Activated CD4-positive, alpha-beta T cell treated with anti-CD3 and anti-CD28 coated beads for 36 hours (primary cell): Measurements from ENCODE around the gene MGAT5. TPM values are rescaled to one million over a fixed set of nuclear protein-coding genes. Genes with fewer than 3 reads are reported as not detected.

Experiments
- ATAC-seq: fragments of 200-7000 bp; cut with Tn5 transposase; one replicate; pipeline ENCODE4 v1.10.0; 2021; ENCODE audit warnings: mild to moderate bottlenecking, moderate library complexity
- CTCF ChIA-PET: fragments of 350-600 bp; sonication (Branson Sonifier 250); formaldehyde crosslinking; loops from one replicate; lab custom pipeline; 2021; ENCODE audit warnings: antibody characterized with exemption; lab: Charles Lee
- POLR2A ChIA-PET: fragments of 350-600 bp; sonication (Branson Sonifier 250); formaldehyde crosslinking; loops from one replicate; lab custom pipeline; 2021; ENCODE audit warnings: antibody characterized with exemption, inconsistent platforms; lab: Charles Lee
- DNase-seq: peaks from one replicate; pipeline ENCODE4 v3.0.0-alpha.2; 2020
- H3K27ac Mint-ChIP-seq: one replicate; pipeline ENCODE4 v1.8.0; 2021; ENCODE audit warnings: mixed read lengths
- H3K27me3 Mint-ChIP-seq: one replicate; pipeline ENCODE4 v1.8.0; 2021; ENCODE audit warnings: mixed read lengths
- H3K36me3 Mint-ChIP-seq: one replicate; pipeline ENCODE4 v1.8.0; 2021; ENCODE audit warnings: low read depth, mixed read lengths
- H3K4me1 Mint-ChIP-seq: one replicate; pipeline ENCODE4 v1.8.0; 2021; ENCODE audit warnings: mixed read lengths
- H3K4me3 Mint-ChIP-seq: one replicate; pipeline ENCODE4 v1.8.0; 2021; ENCODE audit warnings: mild to moderate bottlenecking, moderate library complexity, mixed read lengths
- H3K9me3 Mint-ChIP-seq: one replicate; pipeline ENCODE4 v1.8.0; 2021; ENCODE audit warnings: low read depth, mixed read lengths
- intact Hi-C, 2 experiments: fragments of 100-400 bp; cut with DNase I in 1 of 2; cut with micrococcal nuclease in 1 of 2; formaldehyde crosslinking; loops; one replicate each; pipeline versions ENCODE4 v1.14.2 to v1.15.1; 2022 to 2024; cut with DNase I, micrococcal nuclease
- total RNA-seq, 2 experiments: library from RNA; stranded (reverse); gene quantifications; one replicate each; pipeline ENCODE4 v1.2.3, GENCODE V29; 2021

The MGAT5 gene
- total RNA-seq, 2 experiments from 2014 or later, result 22.2 to 25.7 TPM

DNA sequence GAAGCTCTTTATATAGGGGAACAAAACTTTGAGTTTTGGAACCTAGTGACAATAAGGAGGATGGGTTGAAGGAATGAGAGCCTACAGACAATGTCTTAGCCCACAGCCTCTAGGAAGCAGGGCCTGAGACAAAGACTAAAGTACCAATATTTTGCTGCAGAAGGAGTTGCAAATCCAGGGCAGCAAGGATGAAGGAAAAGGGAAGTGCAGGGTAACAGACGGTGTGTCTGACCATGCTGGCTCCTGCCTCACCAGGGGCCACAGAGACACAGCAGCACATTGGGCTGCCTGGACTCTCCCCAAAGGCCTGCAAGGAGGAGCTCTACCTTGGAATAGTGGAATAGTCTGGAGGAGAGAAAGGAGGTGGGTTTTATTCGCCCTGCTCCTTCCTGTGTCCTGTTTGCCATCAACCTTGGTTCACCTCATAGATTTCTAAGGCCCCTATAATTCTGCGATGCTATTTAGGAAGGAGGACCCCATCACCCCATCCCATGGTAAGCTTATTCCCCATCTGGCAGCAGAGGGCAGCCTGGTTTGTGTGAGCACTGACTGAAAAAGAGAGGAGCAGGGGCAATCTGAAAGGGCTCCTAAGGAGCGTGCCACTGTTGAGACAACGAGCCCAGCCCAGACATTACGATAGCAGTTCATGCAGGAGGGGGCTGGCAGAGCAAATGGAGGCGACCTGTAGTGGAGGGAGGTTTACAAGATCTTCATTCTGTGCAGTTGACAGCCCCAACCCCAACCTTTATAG lies 143.4 kb downstream of the MGAT5 start:
- H3K27me3 Mint-ChIP-seq, result no peaks in the 10 kb centered on the region
- no peaks in the 10 kb centered on the region for H3K36me3 Mint-ChIP-seq
- intact Hi-C loops, result no loop called here
- POLR2A ChIA-PET, result no interaction called here
- H3K27ac Mint-ChIP-seq, result no peak overlapping the region
- CTCF ChIA-PET, result interaction anchor here (2.1 kb wide), 1 partner anchor 14 kb away, joined by 9 read pairs; no protein-coding TSS in a partner anchor
- H3K9me3 Mint-ChIP-seq, result no peaks in the 10 kb centered on the region
- no peak for ATAC-seq
- no peak overlapping the region for H3K4me3 Mint-ChIP-seq
- H3K4me1 Mint-ChIP-seq, result peaks cover 1% of the 10 kb centered on the region
- no peak for DNase-seq

DNA sequence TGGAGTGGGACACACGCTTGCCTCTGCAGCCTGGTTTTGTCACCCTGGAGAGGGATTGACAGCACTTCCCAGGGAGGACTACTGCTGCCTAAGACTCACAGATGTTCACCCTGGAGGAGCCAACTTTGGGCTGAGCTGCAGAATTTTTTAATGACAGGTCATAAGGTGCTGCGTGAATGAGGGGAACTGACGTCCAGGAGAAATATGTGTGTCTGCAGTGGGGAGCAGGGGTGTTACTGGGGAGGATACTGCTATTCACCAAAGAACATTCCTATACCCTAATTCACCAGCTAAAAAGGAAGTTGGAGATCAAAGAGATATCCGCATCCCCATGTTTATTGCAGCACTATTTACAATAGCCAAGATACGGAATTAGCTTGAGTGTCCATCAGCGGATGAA lies 144.4 kb downstream of the MGAT5 start:
- H3K4me3 Mint-ChIP-seq, result no peak overlapping the region
- ChIA-PET CTCF (interaction anchor here (0.7 to 1.4 kb wide), 3 partner anchors 13 to 292 kb away, joined by 3 read pairs; no protein-coding TSS in a partner anchor), POLR2A (no interaction called here)
- H3K27me3 Mint-ChIP-seq, result no peaks in the 10 kb centered on the region
- H3K4me1 Mint-ChIP-seq, result no peaks in the 10 kb centered on the region
- H3K36me3 Mint-ChIP-seq, result no peaks in the 10 kb centered on the region
- no peak overlapping the region for H3K27ac Mint-ChIP-seq
- intact Hi-C loops, result no loop called here
- no peak for DNase-seq
- ATAC-seq, result no peak
- no peaks in the 10 kb centered on the region for H3K9me3 Mint-ChIP-seq

DNA sequence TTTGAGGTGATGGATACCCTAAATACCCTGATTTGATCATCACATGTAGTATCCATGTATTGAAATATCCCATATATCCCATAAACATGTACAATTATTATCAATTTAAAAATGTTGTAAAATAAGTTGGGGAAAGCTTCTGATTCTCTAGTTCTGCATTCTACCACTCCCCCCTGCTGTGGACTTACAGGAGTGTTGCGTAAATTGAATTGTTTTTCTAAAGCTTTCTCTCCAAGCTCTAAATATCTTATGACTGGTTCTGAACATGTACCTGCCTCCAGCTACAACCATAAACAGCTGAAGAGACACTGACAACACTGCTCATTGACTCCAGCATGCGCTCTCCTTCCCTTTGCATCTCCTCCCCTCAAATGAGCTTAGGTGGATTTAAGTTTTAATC lies 145.2 kb downstream of the MGAT5 start:
- DNase-seq (no peak), ATAC-seq (no peak)
- ChIA-PET POLR2A (no interaction called here), CTCF (interaction anchor here (0.6 to 1.4 kb wide), 4 partner anchors 13 to 293 kb away, joined by 3 to 4 read pairs (median 4); no protein-coding TSS in a partner anchor)
- H3K36me3 Mint-ChIP-seq, result peaks cover 4% of the 10 kb centered on the region
- H3K9me3 Mint-ChIP-seq, result no peaks in the 10 kb centered on the region
- no peaks in the 10 kb centered on the region for H3K4me1 Mint-ChIP-seq
- intact Hi-C loops, result no loop called here
- no peak overlapping the region for H3K27ac Mint-ChIP-seq
- H3K27me3 Mint-ChIP-seq, result no peaks in the 10 kb centered on the region
- H3K4me3 Mint-ChIP-seq, result no peak overlapping the region

DNA sequence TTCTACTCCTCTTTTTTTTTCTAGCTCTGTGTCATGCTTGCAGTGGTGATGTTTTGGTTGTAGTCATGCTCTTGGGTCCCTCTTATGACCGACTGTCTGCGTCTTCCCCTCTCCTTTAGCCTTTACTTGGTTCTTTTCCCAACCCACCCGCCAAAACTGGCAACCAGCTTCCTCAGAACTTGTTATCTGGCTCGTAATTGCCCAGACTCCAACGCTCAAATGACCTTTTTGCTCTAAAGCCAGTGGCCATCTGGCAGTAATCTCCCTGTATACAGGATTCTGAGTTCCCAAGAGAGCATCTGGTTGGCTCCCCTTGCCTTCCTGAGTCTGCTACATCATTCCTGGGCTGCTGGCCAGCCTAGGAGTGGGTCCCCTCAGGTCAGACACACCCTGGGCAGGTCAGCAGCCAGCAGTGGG lies 147.2 kb downstream of the MGAT5 start:
- CTCF ChIA-PET, result no interaction called here

DNA sequence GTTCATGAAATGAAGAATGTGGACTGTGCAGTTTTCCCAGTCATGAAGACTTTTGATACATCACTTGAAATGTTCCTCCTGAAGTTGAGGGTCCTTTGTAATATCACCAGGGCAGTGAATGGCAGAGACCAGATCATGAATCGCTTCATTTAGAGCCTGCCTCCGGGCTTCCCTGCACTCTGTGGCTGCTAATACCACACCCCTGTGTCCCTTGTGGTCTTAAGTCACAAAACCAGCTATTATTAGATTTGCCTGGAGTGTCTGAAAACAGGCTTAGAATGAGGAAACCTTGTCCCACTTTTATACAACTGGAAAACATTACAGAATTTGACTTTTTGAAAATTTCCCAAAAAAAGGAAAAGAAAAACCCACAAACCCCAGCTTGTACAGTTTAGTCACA lies 147.9 kb downstream of the MGAT5 start:
- Mint-ChIP-seq H3K27me3 (no peaks in the 10 kb centered on the region), H3K36me3 (peaks cover 4% of the 10 kb centered on the region), H3K9me3 (no peaks in the 10 kb centered on the region), H3K4me1 (no peaks in the 10 kb centered on the region), H3K4me3 (no peak overlapping the region), H3K27ac (no peak overlapping the region)
- ChIA-PET CTCF (interaction anchor here (1.5 kb wide), 1 partner anchor 9 kb away, joined by 7 read pairs; no protein-coding TSS in a partner anchor), POLR2A (no interaction called here)
- intact Hi-C loops, result no loop called here
- ATAC-seq (no peak), DNase-seq (no peak)

More for the DNA sequence above, 147.2 kb downstream of the MGAT5 start:
- intact Hi-C loops, result no loop called here
- peaks cover 4% of the 10 kb centered on the region for H3K36me3 Mint-ChIP-seq
- POLR2A ChIA-PET, result no interaction called here
- no peaks in the 10 kb centered on the region for H3K4me1 Mint-ChIP-seq
- ATAC-seq, result no peak
- H3K27me3 Mint-ChIP-seq, result no peaks in the 10 kb centered on the region
- H3K9me3 Mint-ChIP-seq, result no peaks in the 10 kb centered on the region
- no peak overlapping the region for H3K27ac Mint-ChIP-seq
- H3K4me3 Mint-ChIP-seq, result no peak overlapping the region
- DNase-seq, result no peak

DNA sequence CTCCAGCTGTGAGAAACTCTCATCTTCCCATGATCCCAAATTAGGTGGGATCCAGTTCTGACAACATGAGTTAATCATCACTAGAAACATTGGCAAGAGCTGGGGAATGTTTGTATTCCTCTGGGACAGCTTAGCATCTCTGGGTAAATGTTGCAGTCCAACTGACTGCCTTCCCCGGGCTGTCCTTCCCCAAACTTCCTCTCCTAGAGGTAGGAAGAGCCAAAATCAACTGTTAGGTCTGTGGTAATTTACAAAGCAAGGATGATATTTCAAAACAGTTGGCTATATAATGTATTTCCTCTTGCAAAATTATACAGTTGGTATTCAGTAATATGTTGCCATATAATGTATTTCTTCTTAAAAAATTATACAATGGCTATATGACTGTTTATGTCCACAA lies 148.5 kb downstream of the MGAT5 start:
- Mint-ChIP-seq H3K9me3 (no peaks in the 10 kb centered on the region), H3K27me3 (no peaks in the 10 kb centered on the region), H3K36me3 (peaks cover 4% of the 10 kb centered on the region), H3K4me3 (no peak overlapping the region), H3K27ac (no peak overlapping the region), H3K4me1 (peaks cover 5% of the 10 kb centered on the region)
- CTCF ChIA-PET, result interaction anchor here (1.3 to 1.5 kb wide), 2 partner anchors 9 to 284 kb away, joined by 3 to 7 read pairs; no protein-coding TSS in a partner anchor
- DNase-seq (no peak), ATAC-seq (no peak)
- POLR2A ChIA-PET, result no interaction called here
- intact Hi-C loops, result no loop called here

DNA sequence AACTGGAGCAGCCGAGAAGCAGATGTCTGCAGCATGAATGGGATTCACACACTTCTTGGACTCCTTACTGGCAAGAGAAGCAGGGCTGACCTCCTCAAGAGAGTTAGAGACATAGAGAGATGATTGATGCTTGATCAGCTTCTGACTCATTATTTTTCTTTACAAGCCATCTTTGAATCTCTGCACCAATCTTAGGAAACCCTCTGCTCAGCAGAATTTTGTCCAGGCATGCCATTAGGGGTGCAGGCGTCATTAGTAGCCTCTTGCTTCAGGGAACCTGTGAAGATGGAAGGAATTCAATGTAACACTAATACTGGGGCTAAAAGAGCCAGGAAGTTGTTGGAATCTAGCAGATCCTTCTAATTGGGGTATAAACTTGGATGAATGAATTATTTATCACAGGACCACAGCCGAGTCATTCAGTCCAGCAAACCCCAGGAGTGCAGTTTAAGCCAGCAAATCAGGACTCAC lies 151.8 kb downstream of the MGAT5 start:
- ChIA-PET CTCF (interaction anchor here (1.7 kb wide), 1 partner anchor 159 kb away, joined by 4 read pairs; no protein-coding TSS in a partner anchor), POLR2A (no interaction called here)
- no peaks in the 10 kb centered on the region for H3K9me3 Mint-ChIP-seq
- intact Hi-C loops, result no loop called here
- H3K4me1 Mint-ChIP-seq, result peaks cover 30% of the 10 kb centered on the region
- H3K36me3 Mint-ChIP-seq, result peaks cover 4% of the 10 kb centered on the region
- DNase-seq (no peak), ATAC-seq (no peak)
- no peaks in the 10 kb centered on the region for H3K27me3 Mint-ChIP-seq
- H3K4me3 Mint-ChIP-seq, result no peak overlapping the region
- no peak overlapping the region for H3K27ac Mint-ChIP-seq

DNA sequence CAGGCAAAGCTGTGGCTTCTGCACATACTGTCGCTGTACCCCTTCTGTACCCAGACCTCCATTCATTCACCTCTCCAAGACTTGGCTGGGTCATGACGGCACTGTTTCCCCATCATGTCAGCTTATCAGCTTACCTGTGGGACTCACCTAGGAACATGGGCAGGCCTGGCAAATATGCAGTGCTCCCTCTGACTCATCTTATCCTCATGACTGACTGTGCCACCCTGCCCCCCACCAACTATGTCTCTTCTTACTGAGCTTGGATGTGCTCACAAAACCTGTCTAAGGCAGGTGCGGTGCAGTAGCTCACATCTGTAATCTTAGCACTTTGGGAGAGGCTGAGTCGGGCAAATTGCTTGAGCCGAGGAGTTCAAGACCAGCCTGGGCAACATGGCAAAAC lies 152.4 kb downstream of the MGAT5 start:
- Mint-ChIP-seq H3K27ac (no peak overlapping the region), H3K27me3 (no peaks in the 10 kb centered on the region), H3K4me3 (no peak overlapping the region), H3K4me1 (peaks cover 37% of the 10 kb centered on the region), H3K9me3 (no peaks in the 10 kb centered on the region), H3K36me3 (peaks cover 4% of the 10 kb centered on the region)
- ChIA-PET CTCF (interaction anchor here (0.6 to 0.9 kb wide), 3 partner anchors 10 to 65 kb away, joined by 3 read pairs; no protein-coding TSS in a partner anchor), POLR2A (no interaction called here)
- ATAC-seq, result no peak
- no peak for DNase-seq
- intact Hi-C loops, result no loop called here

DNA sequence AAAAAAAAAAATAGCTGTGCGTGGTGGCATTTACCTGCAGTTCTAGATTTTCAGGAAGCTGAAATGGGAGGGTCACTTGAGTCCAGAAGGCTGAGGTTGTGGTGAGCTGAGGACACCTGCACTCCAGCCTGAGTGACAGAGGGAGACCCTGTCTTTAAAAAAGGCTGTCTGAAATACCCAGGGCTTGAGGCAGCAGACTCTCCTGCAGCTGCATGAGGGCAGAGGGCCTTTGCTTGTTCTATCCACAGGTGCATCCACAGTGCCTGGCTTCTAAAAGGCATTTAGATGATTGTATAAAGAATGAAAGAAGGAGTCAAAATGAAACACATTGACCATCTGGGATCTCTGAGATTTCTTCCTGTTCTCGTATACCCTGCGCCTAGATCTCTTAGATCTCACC lies 152.9 kb downstream of the MGAT5 start:
- Mint-ChIP-seq H3K27me3 (no peaks in the 10 kb centered on the region), H3K9me3 (no peaks in the 10 kb centered on the region), H3K27ac (no peak overlapping the region), H3K4me1 (peaks cover 41% of the 10 kb centered on the region), H3K36me3 (peaks cover 4% of the 10 kb centered on the region), H3K4me3 (no peak overlapping the region)
- intact Hi-C loops, result no loop called here
- POLR2A ChIA-PET, result no interaction called here
- CTCF ChIA-PET, result interaction anchor here (0.6 to 0.9 kb wide), 3 partner anchors 10 to 66 kb away, joined by 3 read pairs; no protein-coding TSS in a partner anchor
- ATAC-seq (no peak), DNase-seq (no peak)

DNA sequence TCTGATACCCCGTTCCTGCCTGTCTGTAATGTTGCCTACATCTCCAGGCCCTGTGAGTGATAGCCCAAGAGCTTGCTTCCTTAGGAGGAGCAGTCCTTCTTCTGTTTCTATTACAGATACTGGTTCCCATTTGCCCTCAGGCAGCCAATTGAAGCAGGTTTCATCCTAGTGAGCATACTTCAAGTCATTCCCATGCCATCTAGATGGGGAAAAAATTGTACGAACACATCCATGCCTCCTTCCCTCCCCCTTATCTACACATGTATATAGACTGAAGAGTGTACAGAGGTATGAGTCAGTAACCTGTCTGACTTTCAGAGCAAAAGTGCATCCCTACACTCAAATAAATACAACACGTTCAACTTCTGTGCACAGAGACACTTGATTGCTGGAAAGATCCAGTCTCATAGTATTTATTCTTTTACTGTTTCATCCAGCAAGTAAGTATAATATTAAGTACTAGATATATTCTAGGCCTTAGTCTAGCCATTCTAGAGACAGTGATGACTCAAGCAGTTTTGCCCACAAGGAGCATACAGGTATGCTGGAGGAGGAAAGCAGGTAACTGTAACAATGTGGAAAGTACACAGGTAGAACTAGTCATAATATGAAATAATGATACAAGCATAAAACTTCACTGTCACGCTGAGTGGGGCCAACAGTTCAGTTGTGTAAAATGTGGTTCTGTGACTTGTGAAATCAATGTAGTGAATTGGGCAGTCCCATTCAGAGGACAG lies 153.4 kb downstream of the MGAT5 start:
- H3K36me3 Mint-ChIP-seq, result peaks cover 7% of the 10 kb centered on the region
- ChIA-PET CTCF (interaction anchor here (0.6 to 0.9 kb wide), 2 partner anchors 14 to 66 kb away, joined by 3 read pairs; no protein-coding TSS in a partner anchor), POLR2A (no interaction called here)
- ATAC-seq (no peak), DNase-seq (no peak)
- intact Hi-C loops, result no loop called here
- H3K4me3 Mint-ChIP-seq, result no peak overlapping the region
- peaks cover 43% of the 10 kb centered on the region for H3K4me1 Mint-ChIP-seq
- H3K27me3 Mint-ChIP-seq, result no peaks in the 10 kb centered on the region
- H3K27ac Mint-ChIP-seq, result no peak overlapping the region
- H3K9me3 Mint-ChIP-seq, result no peaks in the 10 kb centered on the region

DNA sequence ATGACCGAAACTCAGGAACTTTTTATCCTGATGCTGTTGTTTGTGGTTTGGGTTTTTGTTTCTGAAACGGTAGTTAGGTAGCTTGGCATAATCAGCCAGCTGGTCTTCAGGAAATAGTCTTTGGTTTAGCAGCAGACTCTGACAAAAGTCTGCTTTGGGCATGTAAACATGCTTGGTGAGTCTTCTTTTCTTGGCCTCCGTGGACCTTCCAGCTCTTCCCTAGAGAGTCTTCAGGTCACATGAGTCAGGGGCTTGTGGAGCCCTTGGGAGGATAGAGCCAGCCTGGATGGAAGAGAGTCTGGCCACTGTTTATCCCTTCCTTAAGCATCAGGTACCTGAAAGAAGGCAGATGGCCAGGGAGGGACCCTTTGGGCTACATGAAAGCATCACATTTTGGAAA lies 154.5 kb downstream of the MGAT5 start:
- ChIA-PET POLR2A (no interaction called here), CTCF (interaction anchor here (0.7 to 6.2 kb wide), 4 partner anchors 193 to 522 kb away, joined by 3 to 125 read pairs (median 6); no protein-coding TSS in a partner anchor)
- Mint-ChIP-seq H3K36me3 (peaks cover 7% of the 10 kb centered on the region), H3K27me3 (no peaks in the 10 kb centered on the region), H3K4me3 (no peak overlapping the region), H3K27ac (no peak overlapping the region), H3K9me3 (no peaks in the 10 kb centered on the region), H3K4me1 (peaks cover 43% of the 10 kb centered on the region)
- intact Hi-C loops, result no loop called here
- no peak for DNase-seq
- no peak for ATAC-seq
